HepG2 (cell line): ENCODE data around the gene GRPEL2. TPM values are rescaled to one million over a fixed set of nuclear protein-coding genes. Genes with fewer than 3 reads are reported as not detected.

Source experiments
- ATAC-seq: fragments of 200-7000 bp; cut with Tn5 transposase; 3 replicates; pipeline ENCODE4 v1.9.1; 2020; ENCODE audit warnings: mild to moderate bottlenecking, moderate library complexity
- BruUV-seq: library from RNA; stranded (reverse); fragments of 400-500 nt; replicated peaks from 2 replicates; lab custom pipeline; 2021; lab: Mats Ljungman, UMichigan
- CTCF ChIA-PET: fragments of 300-600 bp; formaldehyde crosslinking; extraction: SDS; loops from one replicate; lab custom pipeline; 2021; ENCODE audit warnings: low total read pairs, inconsistent platforms, low intra/inter-chr PET ratio; lab: Yijun Ruan, JAX
- POLR2A ChIA-PET: fragments of 350-600 bp; sonication (Branson Sonifier 250); formaldehyde crosslinking; loops from one replicate; lab custom pipeline; 2020; ENCODE audit warnings: antibody characterized with exemption, inconsistent platforms; lab: Yijun Ruan, JAX
- DNase-seq: peaks from one replicate; pipeline ENCODE4 v3.0.0-alpha.2; 2015; ENCODE audit warnings: low spot score
- FAIRE-seq: peaks from 3 replicates; lab custom pipeline; 2011; peaks lifted over from hg19 to GRCh38; lab: Jason Lieb, UNC
- H2AFZ ChIP-seq: one replicate; pipeline ENCODE4 v1.6.1; 2011; ENCODE audit warnings: low read length, inconsistent platforms
- H3K27ac ChIP-seq: fragments of 300-600 bp; 3 replicates; pipeline ENCODE4 v1.8.0; 2011; ENCODE audit warnings: mixed run types, mild to moderate bottlenecking, mixed read lengths, low read length, inconsistent platforms; ENCODE audit not compliant: insufficient read depth; ENCODE audit errors: extremely low read length
- H3K27me3 ChIP-seq, 2 experiments: fragments of 200-600 bp in 1 of 2; 2 replicates in 1 of 2; 3 replicates in 1 of 2; pipeline versions ENCODE4 v1.6.0 to v1.8.0; 2011; ENCODE audit warnings: low read length in 2 of 2, mild to moderate bottlenecking in 2 of 2, moderate library complexity in 2 of 2, inconsistent platforms in 1 of 2; ENCODE audit not compliant: insufficient read depth in 2 of 2, control insufficient read depth in 1 of 2
- H3K36me3 ChIP-seq, 2 experiments: fragments of 200-600 bp in 1 of 2; replicated peaks in 1 of 2; 2 replicates in 1 of 2; 3 replicates in 1 of 2; pipeline versions ENCODE4 v1.5.1 to v1.8.0; 2011; ENCODE audit warnings: low read length in 2 of 2, inconsistent platforms in 1 of 2; ENCODE audit not compliant: insufficient read depth in 2 of 2, control insufficient read depth in 1 of 2
- H3K4me1 ChIP-seq: 2 replicates; pipeline ENCODE4 v1.5.1; 2012; ENCODE audit warnings: low read length, inconsistent platforms; ENCODE audit not compliant: insufficient read depth
- H3K4me2 ChIP-seq: 2 replicates; pipeline ENCODE4 v1.6.0; 2011; ENCODE audit warnings: low read depth, low read length, inconsistent platforms
- H3K4me3 ChIP-seq, 3 experiments: fragments of 200-600 bp in 1 of 3; sonication (generic), shearing (Covaris generic) in 1 of 3; replicated peaks in 1 of 3; 2 replicates each; pipeline ENCODE4 v1.5.1; 2011 to 2016; ENCODE audit warnings: low read length in 3 of 3, inconsistent platforms in 2 of 3, low read depth in 2 of 3, mild to moderate bottlenecking in 2 of 3, control low read depth in 1 of 3, mixed read lengths in 1 of 3; ENCODE audit not compliant: insufficient read depth in 1 of 3
- H3K79me2 ChIP-seq: one replicate; pipeline ENCODE4 v1.6.1; 2011; ENCODE audit warnings: low read length, inconsistent platforms; ENCODE audit not compliant: insufficient read depth
- H3K9ac ChIP-seq: 2 replicates; pipeline ENCODE4 v1.6.0; 2011; ENCODE audit warnings: mild to moderate bottlenecking, low read depth, low read length, inconsistent platforms; ENCODE audit not compliant: insufficient read depth
- H3K9me3 ChIP-seq: 2 replicates; pipeline ENCODE4 v1.5.1; 2012; ENCODE audit warnings: mild to moderate bottlenecking, low read length
- H4K20me1 ChIP-seq: 2 replicates; pipeline ENCODE4 v1.6.0; 2011; ENCODE audit warnings: inconsistent platforms, mild to moderate bottlenecking, low read length, moderate library complexity; ENCODE audit not compliant: insufficient read depth
- CC2D1A ChIP-seq: sonication (generic); formaldehyde crosslinking; IDR thresholded peaks from 2 replicates; pipeline ENCODE4 v1.8.1; 2023; ENCODE audit warnings: mild to moderate bottlenecking, missing genetic modification reagents
- SOX13 ChIP-seq, 3 experiments: fragments of 450-650 bp in 1 of 3; sonication (generic) in 1 of 3; formaldehyde crosslinking in 1 of 3; IDR thresholded peaks in 2 of 3; conservative IDR thresholded peaks in 1 of 3; 2 replicates each; pipeline versions ENCODE4 v1.5.0 to v1.6.1; 2016 to 2020; ENCODE audit warnings: antibody characterized with exemption in 1 of 3, mild to moderate bottlenecking in 1 of 3, missing compliant biosample characterization in 1 of 3, missing genetic modification reagents in 1 of 3, moderate library complexity in 1 of 3
- ZFP82 ChIP-seq: sonication (generic); formaldehyde crosslinking; IDR thresholded peaks from 2 replicates; pipeline ENCODE4 v1.5.1; 2020; ENCODE audit warnings: mild to moderate bottlenecking, missing genetic modification reagents, borderline replicate concordance
- ZNF343 ChIP-seq: sonication (generic); formaldehyde crosslinking; IDR thresholded peaks from 2 replicates; pipeline ENCODE4 v1.4.0; 2020; ENCODE audit warnings: mild to moderate bottlenecking, missing genetic modification reagents
- WGBS: methylation state at CpG from one replicate; pipeline ENCODE4 v1.1.6; 2017; ENCODE audit warnings: low lambda C conversion rate; 5-methylcytosine and 5-hydroxymethylcytosine counted together
- in situ Hi-C: cut with HindIII; loops from 2 replicates; pipeline ENCODE4 v1.10.0; 2017; ENCODE audit warnings: low pct_unique_long_range_greater_than_20kb; ENCODE audit not compliant: extremely low pct_ligation_motif_present
- intact Hi-C: fragments of 100-400 bp; cut with micrococcal nuclease; formaldehyde crosslinking; loops from one replicate; pipeline ENCODE4 v1.10.0; 2022; ENCODE audit not compliant: unreplicated experiment
- polyA plus RNA-seq, 8 experiments: library from polyadenylated mRNA; depleted of rRNA in 3 of 8; stranded (reverse) in 7 of 8; unstranded in 1 of 8; fragments of >200 nt; fragmentation: Illumina TruSeq in 4 of 8; extraction: Trizol in 4 of 8; gene quantifications; 2 replicates each; pipeline versions ENCODE4 v1.2.1 to v1.2.3, GENCODE V29; 2011 to 2016; ENCODE audit warnings: low read depth in 4 of 8, missing spikeins in 1 of 8, mixed read lengths in 1 of 8; ENCODE audit not compliant: insufficient read depth in 1 of 8
- total RNA-seq, 5 experiments: library from RNA; depleted of rRNA; stranded (reverse); fragments of >200 nt; fragmentation: Illumina TruSeq; extraction: Trizol; gene quantifications; 2 replicates each; pipeline ENCODE4 v1.2.3, GENCODE V29; 2016; ENCODE audit warnings: low read depth in 1 of 5
- TF ChIP-seq, protein P1 (sequence below): IDR thresholded peaks from 2 replicates; pipeline ENCODE4 v1.6.1; 2012; ENCODE audit warnings: low read length, improper control_type of control experiment

GRPEL2 gene
- total and polyA plus RNA-seq, 2 of the 13 experiments (the other 11 are each of a cell fraction or from before 2014, with no cell fraction given), result 13.1 to 16.6 TPM

DNA sequence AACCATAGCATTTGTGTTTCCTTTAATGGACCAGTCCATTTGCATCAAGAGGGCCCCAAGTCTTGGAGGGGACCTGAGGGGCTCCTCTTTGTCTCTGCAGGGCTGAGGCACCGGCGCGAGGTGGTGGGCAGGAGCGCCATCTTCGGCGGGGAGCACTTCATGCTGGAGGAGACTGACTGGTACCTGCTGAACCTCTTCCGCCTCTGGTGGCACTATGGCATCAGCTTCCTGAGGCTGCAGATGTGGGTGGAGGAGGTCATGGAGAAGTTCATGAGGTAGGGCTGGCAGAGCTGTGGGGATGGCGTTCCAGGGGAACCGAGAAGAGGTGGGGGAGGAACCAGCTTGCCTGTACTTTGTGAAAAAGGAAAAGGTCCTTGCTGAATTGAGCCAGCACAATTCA, 18.6 kb downstream of the GRPEL2 start:
- no peak for ATAC-seq
- ChIA-PET CTCF (no interaction called here), POLR2A (no interaction called here)
- no peak for DNase-seq
- no peaks in the 10 kb centered on the region for H4K20me1 ChIP-seq
- no peak overlapping the region for H3K4me3 ChIP-seq
- no peak overlapping the region for H3K4me2 ChIP-seq
- H3K27ac ChIP-seq, result no peak overlapping the region
- peaks cover 44% of the 10 kb centered on the region for H3K4me1 ChIP-seq
- intact Hi-C loops, result no loop called here
- 83% methylated on average over 9 of the region's 9 CpGs for WGBS
- H3K9me3 ChIP-seq, result no peaks in the 10 kb centered on the region
- no peaks in the 10 kb centered on the region; a peak in 1 of 5 replicates for H3K27me3 ChIP-seq
- no peak overlapping the region for H3K9ac ChIP-seq
- in situ Hi-C loops, result no loop called here
- no peaks in the 10 kb centered on the region for H3K36me3 ChIP-seq
- TF ChIP-seq ZNF343 (CRISPR knock-in tag) (no peak), ZFP82 (CRISPR knock-in tag) (no peak), CC2D1A (CRISPR knock-in tag) (no peak), SOX13 (IDR thresholded peaks at IDR 0.05) (no peak), SOX13 (CRISPR knock-in tag; conservative IDR thresholded peaks at IDR 0.05 in 1 of 2, IDR thresholded peaks at IDR 0.05 in 1 of 2) (no peak)
- TF ChIP-seq, protein P1, sequence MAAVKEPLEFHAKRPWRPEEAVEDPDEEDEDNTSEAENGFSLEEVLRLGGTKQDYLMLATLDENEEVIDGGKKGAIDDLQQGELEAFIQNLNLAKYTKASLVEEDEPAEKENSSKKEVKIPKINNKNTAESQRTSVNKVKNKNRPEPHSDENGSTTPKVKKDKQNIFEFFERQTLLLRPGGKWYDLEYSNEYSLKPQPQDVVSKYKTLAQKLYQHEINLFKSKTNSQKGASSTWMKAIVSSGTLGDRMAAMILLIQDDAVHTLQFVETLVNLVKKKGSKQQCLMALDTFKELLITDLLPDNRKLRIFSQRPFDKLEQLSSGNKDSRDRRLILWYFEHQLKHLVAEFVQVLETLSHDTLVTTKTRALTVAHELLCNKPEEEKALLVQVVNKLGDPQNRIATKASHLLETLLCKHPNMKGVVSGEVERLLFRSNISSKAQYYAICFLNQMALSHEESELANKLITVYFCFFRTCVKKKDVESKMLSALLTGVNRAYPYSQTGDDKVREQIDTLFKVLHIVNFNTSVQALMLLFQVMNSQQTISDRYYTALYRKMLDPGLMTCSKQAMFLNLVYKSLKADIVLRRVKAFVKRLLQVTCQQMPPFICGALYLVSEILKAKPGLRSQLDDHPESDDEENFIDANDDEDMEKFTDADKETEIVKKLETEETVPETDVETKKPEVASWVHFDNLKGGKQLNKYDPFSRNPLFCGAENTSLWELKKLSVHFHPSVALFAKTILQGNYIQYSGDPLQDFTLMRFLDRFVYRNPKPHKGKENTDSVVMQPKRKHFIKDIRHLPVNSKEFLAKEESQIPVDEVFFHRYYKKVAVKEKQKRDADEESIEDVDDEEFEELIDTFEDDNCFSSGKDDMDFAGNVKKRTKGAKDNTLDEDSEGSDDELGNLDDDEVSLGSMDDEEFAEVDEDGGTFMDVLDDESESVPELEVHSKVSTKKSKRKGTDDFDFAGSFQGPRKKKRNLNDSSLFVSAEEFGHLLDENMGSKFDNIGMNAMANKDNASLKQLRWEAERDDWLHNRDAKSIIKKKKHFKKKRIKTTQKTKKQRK, result no peak
- FAIRE-seq, result no peak
- no peaks in the 10 kb centered on the region for H3K79me2 ChIP-seq
- no peak overlapping the region for H2AFZ ChIP-seq
- no TSS peak for BruUV-seq
